GM12878 (cell line): ENCODE results near the gene CCDC87. TPM values are rescaled to one million over a fixed set of nuclear protein-coding genes. Genes with fewer than 3 reads are reported as not detected.
A peak's percentile ranks its signal among the peaks of the same experiment; 100 is the strongest.

Source experiments
- ATAC-seq: fragments of 200-7000 bp; cut with Tn5 transposase; 3 replicates; pipeline ENCODE4 v1.9.1; 2020; ENCODE audit warnings: mild to moderate bottlenecking, moderate library complexity
- BruUV-seq: library from RNA; stranded (reverse); fragments of 400-500 nt; replicated peaks from 2 replicates; lab custom pipeline; 2021; lab: Mats Ljungman, UMichigan
- CTCF ChIA-PET: fragments of 300-600 bp; sonication (Branson Sonifier 250); formaldehyde crosslinking; extraction: SDS; loops from one replicate; lab custom pipeline; 2021; ENCODE audit warnings: inconsistent platforms; lab: Yijun Ruan, JAX
- POLR2A ChIA-PET: fragments of 350-600 bp; formaldehyde crosslinking; extraction: SDS; loops from one replicate; lab custom pipeline; 2021; ENCODE audit warnings: inconsistent platforms; lab: Charles Lee
- RAD21 ChIA-PET: fragments of 300-600 bp; sonication (Branson Sonifier 250); formaldehyde crosslinking; loops from one replicate; lab custom pipeline; 2023; ENCODE audit warnings: antibody characterized with exemption; ENCODE audit not compliant: unreplicated experiment; lab: Charles Lee
- SMC1A ChIA-PET: fragments of 300-600 bp; sonication (Branson Sonifier 250); formaldehyde crosslinking; loops from one replicate; lab custom pipeline; 2023; ENCODE audit not compliant: unreplicated experiment, uncharacterized antibody; lab: Charles Lee
- DNase-seq: peaks from one replicate; pipeline ENCODE4 v3.0.0-alpha.2; 2011; ENCODE audit warnings: low read depth, low spot score
- FAIRE-seq: peaks from 3 replicates; lab custom pipeline; 2011; peaks lifted over from hg19 to GRCh38; lab: Jason Lieb, UNC
- H2AFZ ChIP-seq: 2 replicates; pipeline ENCODE4 v1.6.0; 2011; ENCODE audit warnings: low read depth, low read length, control low read depth; ENCODE audit not compliant: control insufficient read depth
- H3K27ac ChIP-seq: 2 replicates; pipeline ENCODE4 v1.5.1; 2011; ENCODE audit warnings: control low read depth; ENCODE audit not compliant: control insufficient read depth, insufficient read depth
- H3K27me3 ChIP-seq, 2 experiments: replicated peaks in 1 of 2; 2 replicates each; pipeline versions ENCODE4 v1.6.0 to v1.6.1; 2011; ENCODE audit warnings: low read length in 1 of 2; ENCODE audit not compliant: control insufficient read depth in 2 of 2, insufficient read depth in 2 of 2
- H3K36me3 ChIP-seq, 2 experiments: 2 replicates each; pipeline ENCODE4 v1.5.1; 2011; ENCODE audit warnings: low read length in 1 of 2; ENCODE audit not compliant: control insufficient read depth in 2 of 2, insufficient read depth in 2 of 2
- H3K4me1 ChIP-seq: 2 replicates; pipeline ENCODE4 v1.6.1; 2011; ENCODE audit warnings: mild to moderate bottlenecking, low read length, moderate library complexity, mixed read lengths; ENCODE audit not compliant: control insufficient read depth, insufficient read depth
- H3K4me2 ChIP-seq: 2 replicates; pipeline ENCODE4 v1.6.0; 2011; ENCODE audit warnings: control low read depth; ENCODE audit not compliant: control insufficient read depth, insufficient read depth
- H3K4me3 ChIP-seq: fragments of 200-600 bp; sonication (generic); 2 replicates; pipeline ENCODE4 v1.5.1; 2016
- H3K79me2 ChIP-seq: 2 replicates; pipeline ENCODE4 v1.6.0; 2011; ENCODE audit warnings: low read length; ENCODE audit not compliant: control insufficient read depth, insufficient read depth
- H3K9ac ChIP-seq: 2 replicates; pipeline ENCODE4 v1.8.0; 2011; ENCODE audit warnings: low read length, control low read depth, mixed read lengths; ENCODE audit not compliant: control insufficient read depth, insufficient read depth
- H3K9me3 ChIP-seq: replicated peaks from 3 replicates; pipeline ENCODE4 v1.5.1; 2011; ENCODE audit warnings: mild to moderate bottlenecking, low read length; ENCODE audit not compliant: control insufficient read depth, insufficient read depth
- H4K20me1 ChIP-seq: 2 replicates; pipeline ENCODE4 v1.6.0; 2011; ENCODE audit not compliant: control insufficient read depth, insufficient read depth
- BCL11A ChIP-seq: IDR thresholded peaks from 2 replicates; pipeline ENCODE4 v1.6.1; 2011; ENCODE audit warnings: low read depth, low read length
- CBFB ChIP-seq: IDR thresholded peaks from 2 replicates; pipeline ENCODE4 v1.6.1; 2016; ENCODE audit warnings: antibody characterized with exemption, low read depth
- CREB1 ChIP-seq: IDR thresholded peaks from 2 replicates; pipeline ENCODE4 v1.6.1; 2012; ENCODE audit warnings: low read depth, mild to moderate bottlenecking, inconsistent platforms
- HDGF ChIP-seq: fragments of 450-650 bp; IDR thresholded peaks from 2 replicates; pipeline ENCODE4 v1.6.1; 2016; ENCODE audit warnings: antibody characterized with exemption
- IKZF1 ChIP-seq: fragments of 450-650 bp; conservative IDR thresholded peaks from 2 replicates; pipeline ENCODE4 v1.6.1; 2017; ENCODE audit warnings: antibody characterized with exemption, mild to moderate bottlenecking
- IKZF2 ChIP-seq, 2 experiments: fragments of 450-650 bp; IDR thresholded peaks; 2 replicates each; pipeline ENCODE4 v1.6.1; 2017; ENCODE audit warnings: mild to moderate bottlenecking in 2 of 2, moderate library complexity in 2 of 2
- IRF4 ChIP-seq: IDR thresholded peaks from 2 replicates; pipeline ENCODE4 v1.6.1; 2011; ENCODE audit warnings: low read depth, low read length
- MEF2A ChIP-seq: IDR thresholded peaks from 2 replicates; pipeline ENCODE4 v1.6.1; 2011; ENCODE audit warnings: low read depth, mild to moderate bottlenecking, low read length, moderate library complexity; ENCODE audit not compliant: insufficient read depth
- MLLT1 ChIP-seq: fragments of 450-650 bp; IDR thresholded peaks from 2 replicates; pipeline ENCODE4 v1.6.1; 2016; ENCODE audit warnings: mild to moderate bottlenecking
- NBN ChIP-seq: fragments of 450-650 bp; IDR thresholded peaks from 2 replicates; pipeline ENCODE4 v1.6.1; 2016
- NFXL1 ChIP-seq: fragments of 450-650 bp; IDR thresholded peaks from 2 replicates; pipeline ENCODE4 v1.6.1; 2017; ENCODE audit warnings: antibody characterized with exemption, mild to moderate bottlenecking, borderline replicate concordance
- POU2F2 ChIP-seq: IDR thresholded peaks from 3 replicates; pipeline ENCODE4 v1.6.1; 2011; ENCODE audit warnings: low read depth, mild to moderate bottlenecking, low read length, borderline replicate concordance
- RELB ChIP-seq: fragments of 450-650 bp; IDR thresholded peaks from 2 replicates; pipeline ENCODE4 v1.6.1; 2017; ENCODE audit warnings: low read depth, mild to moderate bottlenecking, moderate library complexity
- SMAD1 ChIP-seq: fragments of 450-650 bp; IDR thresholded peaks from 2 replicates; pipeline ENCODE4 v1.6.1; 2018; ENCODE audit warnings: mild to moderate bottlenecking, low read depth; ENCODE audit not compliant: partially characterized antibody
- SMARCA5 ChIP-seq: fragments of 450-650 bp; IDR thresholded peaks from 2 replicates; pipeline ENCODE4 v1.6.1; 2017; ENCODE audit warnings: mild to moderate bottlenecking
- SMC3 ChIP-seq: IDR thresholded peaks from 2 replicates; pipeline ENCODE4 v1.6.1; 2011; ENCODE audit warnings: low read length, improper control_type of control experiment, borderline replicate concordance
- ZNF217 ChIP-seq: fragments of 450-650 bp; IDR thresholded peaks from 2 replicates; pipeline ENCODE4 v1.6.1; 2017; ENCODE audit warnings: antibody characterized with exemption, mild to moderate bottlenecking
- WGBS: methylation state at CpG from one replicate; pipeline ENCODE4 v1.1.6; 2016; ENCODE audit warnings: low lambda C conversion rate; ENCODE audit not compliant: insufficient replicate concordance, insufficient coverage; ENCODE audit errors: missing lambda C conversion rate; 5-methylcytosine and 5-hydroxymethylcytosine counted together
- in situ Hi-C: fragments of 300-500 bp; cut with MboI; formaldehyde crosslinking; loops from 9 replicates; pipeline ENCODE4 v1.14.3; 2018; ENCODE audit warnings: mixed read lengths
- intact Hi-C: fragments of 100-400 bp; cut with micrococcal nuclease; formaldehyde crosslinking; loops from one replicate; pipeline ENCODE4 v1.14.2; 2022; ENCODE audit not compliant: unreplicated experiment
- polyA plus RNA-seq, 11 experiments: library from polyadenylated mRNA; depleted of rRNA in 4 of 11; unstranded in 6 of 11; stranded (reverse) in 5 of 11; fragments of >200 nt; fragmentation: Nextera tagmentation in 4 of 11; fragmentation: Illumina TruSeq in 1 of 11; extraction: Ambion mirVana in 4 of 11; extraction: Trizol in 1 of 11; gene quantifications; 1 replicate in 1 of 11; 2 replicates in 10 of 11; pipeline versions ENCODE4 v1.2.1 to v1.2.3, GENCODE V29; 2011 to 2016; ENCODE audit warnings: inconsistent platforms in 2 of 11, missing spikeins in 2 of 11, low read depth in 1 of 11
- total RNA-seq, 4 experiments: library from RNA; depleted of rRNA in 3 of 4; stranded (reverse); fragments of >200 nt in 3 of 4; fragmentation: Illumina TruSeq in 1 of 4; extraction: Trizol in 1 of 4; gene quantifications; 2 replicates each; pipeline versions ENCODE4 v1.2.1 to v1.2.3, GENCODE V29; 2013 to 2021

CCDC87 gene
- total and polyA plus RNA-seq, 10 of the 15 experiments (the other 5 are each of a cell fraction or from before 2014, with no cell fraction given) = 0.02 to 0.17 (median 0.09) TPM; not detected in 3

GRCh38 chr11:66546368-66546965, 46.4 kb downstream of the CCDC87 start, which contains the start of gene ACTN3:
ACTN3 (plus strand) TSS chr11:66546903; CDS start chr11:66546938, 35 bp downstream.
- H2AFZ ChIP-seq = peak within 1 kb of the TSS; percentile 89
- in situ Hi-C loops = no loop called here

More at GRCh38 chr11:66546368-66546965, 46.4 kb downstream of the CCDC87 start, which contains the start of gene ACTN3:
- Histone ChIP-seq H3K4me3 (peak within 1 kb of the TSS; percentile 86), H3K9ac (peak within 1 kb of the TSS; percentile 79), H3K9me3 (no peaks in the 10 kb centered on the region), H3K27ac (peak within 1 kb of the TSS; percentile 72), H3K79me2 (peaks cover 2% of the 10 kb centered on the region), H3K36me3 (peaks cover 0 to 2% of the 10 kb centered on the region in 2 experiments; a peak in 1 of 4 replicates), H4K20me1 (no peaks in the 10 kb centered on the region), H3K27me3 (no peaks in the 10 kb centered on the region), H3K4me2 (peak within 1 kb of the TSS; percentile 97), H3K4me1 (peaks cover 10% of the 10 kb centered on the region)
- ATAC-seq = peak; percentile 5
- no peak for DNase-seq
- intact Hi-C loops = loop anchor here (1.0 kb wide), 1 partner anchor 132 kb away; no protein-coding TSS in a partner anchor
- FAIRE-seq = no peak
- CTCF ChIA-PET = interaction anchor here (0.6 to 4.3 kb wide), 8 partner anchors 16 to 995 kb away, joined by 3 to 32 read pairs (median 3); partner anchors contain the start of genes CCDC87, CCS, RBM14 and RBM4
- RAD21 ChIA-PET = interaction anchor here (1.0 to 2.9 kb wide), 6 partner anchors 31 to 132 kb away, joined by 4 to 37 read pairs (median 6); partner anchors contain the start of genes MRPL11, PELI3, RBM4 and RBM4B
- SMC1A ChIA-PET = interaction anchor here (0.5 to 5.6 kb wide), 6 partner anchors 9 to 132 kb away, joined by 3 to 37 read pairs (median 4); partner anchors contain the start of gene RBM4B
- POLR2A ChIA-PET = interaction anchor here (0.9 to 4.0 kb wide), 9 partner anchors 14 to 131 kb away, joined by 3 to 26 read pairs (median 6); partner anchors contain the start of genes CCDC87, CCS, DPP3 and PELI3
- no TSS peak for BruUV-seq
- 0 out of 2 replicates have a peak, but pooled peaks have one; percentile 12 for TF ChIP-seq HDGF
- TF ChIP-seq SMC3 = no peak
- TF ChIP-seq NBN = peak; percentile 58
- TF ChIP-seq MLLT1 = 0 out of 2 replicates have a peak, but pooled peaks have one; percentile 31
- 0 out of 4 replicates have a peak, but pooled peaks have one; percentile 6 to 15 for TF ChIP-seq IKZF2 (IDR thresholded peaks at IDR 0.05)
- peak; percentile 96 for TF ChIP-seq ZNF217
- TF ChIP-seq BCL11A = no peak
- TF ChIP-seq NFXL1 = peak; percentile 87
- peak; percentile 17; the same call in 1 of the 3 replicates for TF ChIP-seq POU2F2
- TF ChIP-seq MEF2A = peak; percentile 41; the same call in 1 of the 2 replicates
- no peak for TF ChIP-seq IRF4
- peak; percentile 98 for TF ChIP-seq SMARCA5
- 0 out of 2 replicates have a peak, but pooled peaks have one; percentile 25 for TF ChIP-seq CBFB
- no peak for TF ChIP-seq SMAD1
- TF ChIP-seq RELB = peak; percentile 65; the same call in 1 of the 2 replicates
- peak; percentile 40; the same call in 1 of the 2 replicates for TF ChIP-seq IKZF1
- TF ChIP-seq CREB1 = no peak
- 5% methylated on average over 37 of the region's 37 CpGs for WGBS
